GM10248 (cell line): ENCODE measurements around the gene RAB36.

Experiments used
- CTCF ChIA-PET: fragments of 300-600 bp; sonication (Branson Sonifier 250); formaldehyde crosslinking; extraction: SDS; loops from one replicate; lab custom pipeline; 2021; ENCODE audit warnings: antibody characterized with exemption; lab: Yijun Ruan, JAX
- POLR2A ChIA-PET: fragments of 350-650 bp; sonication (Branson Sonifier 250); formaldehyde crosslinking; extraction: SDS; loops from one replicate; lab custom pipeline; 2020; ENCODE audit warnings: antibody characterized with exemption; lab: Yijun Ruan, JAX
- DNase-seq: peaks from one replicate; pipeline ENCODE4 v3.0.0; 2012; ENCODE audit errors: extremely low spot score
- CTCF ChIP-seq: IDR thresholded peaks from 2 replicates; pipeline ENCODE4 v1.5.1; 2012; ENCODE audit warnings: mild to moderate bottlenecking, low read depth; ENCODE audit errors: extremely low read depth, missing control alignments, control extremely low read depth

RAB36 gene

GRCh38 chr22:23178512-23179254, 33.4 kb downstream of the RAB36 start:
- TF ChIP-seq CTCF: peak; percentile 92
- ChIA-PET CTCF (interaction anchor here (0.7 to 12.7 kb wide), 15 partner anchors 8 to 112 kb away, joined by 3 to 229 read pairs (median 4); partner anchors contain the start of gene RAB36), POLR2A (no interaction called here)
- DNase-seq: peak; percentile 79

GRCh38 chr22:23179381-23180299, 34.4 kb downstream of the RAB36 start:
- no peak for DNase-seq
- POLR2A ChIA-PET: no interaction called here
- no peak for TF ChIP-seq CTCF
- CTCF ChIA-PET: interaction anchor here (0.8 to 12.7 kb wide), 5 partner anchors 35 to 111 kb away, joined by 3 to 229 read pairs (median 4); partner anchors contain the start of gene RAB36

GRCh38 chr22:23180301-23180892, 35.1 kb downstream of the RAB36 start, which contains the start of gene BCR:
BCR (plus strand) TSS chr22:23180509; CDS start chr22:23180961, 452 bp downstream.
- ChIA-PET CTCF (interaction anchor here (1.2 to 12.7 kb wide), 3 partner anchors 35 to 110 kb away, joined by 3 to 229 read pairs (median 4); partner anchors contain the start of gene RAB36), POLR2A (no interaction called here)
- DNase-seq: peak; percentile 84
- TF ChIP-seq CTCF: no peak

GRCh38 chr22:23180893-23181720, 35.8 kb downstream of the RAB36 start:
- ChIA-PET POLR2A (no interaction called here), CTCF (interaction anchor here (1.0 to 12.7 kb wide), 4 partner anchors 17 to 110 kb away, joined by 3 to 229 read pairs (median 4); partner anchors contain the start of gene RAB36)
- no peak for DNase-seq
- TF ChIP-seq CTCF: no peak

GRCh38 chr22:23181721-23182308, 36.5 kb downstream of the RAB36 start:
- no peak for TF ChIP-seq CTCF

More at GRCh38 chr22:23181721-23182308, 36.5 kb downstream of the RAB36 start:
- DNase-seq: no peak
- CTCF ChIA-PET: interaction anchor here (1.0 to 12.7 kb wide), 2 partner anchors 18 to 98 kb away, joined by 3 to 229 read pairs; no protein-coding TSS in a partner anchor
- POLR2A ChIA-PET: no interaction called here
